ENCODE results near the gene ALKBH5.
A peak's percentile ranks its signal among the peaks of the same experiment; 100 is the strongest.
"Not testable (repeated sequence)": the region's sequence is repeated elsewhere in the genome, so short reads cannot be mapped to it uniquely, and the experiment has no call there.

Gene ALKBH5

DNA sequence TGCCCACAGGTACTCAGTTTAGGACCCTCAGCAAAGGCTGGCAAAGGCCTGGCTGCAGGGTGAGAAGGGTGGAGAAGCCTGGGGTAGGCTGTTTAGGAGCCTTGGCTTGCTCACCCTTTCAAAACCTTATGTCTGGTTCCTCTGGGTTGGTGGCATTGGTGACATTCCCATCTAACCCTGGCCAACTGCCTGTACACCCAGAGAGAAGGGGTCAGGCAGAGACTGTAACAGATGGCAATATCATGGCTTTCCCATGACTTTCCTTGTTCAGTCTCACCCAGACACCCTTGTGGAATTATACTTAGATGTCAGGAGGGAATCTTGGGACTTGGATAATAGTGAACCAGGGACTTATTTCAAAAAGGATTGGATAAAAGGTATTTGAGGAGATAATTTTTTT, 23.3 kb downstream of the ALKBH5 start:
- H2AFZ ChIP-seq, result no peak overlapping the region
- peaks cover 2% of the 10 kb centered on the region for H3K4me1 ChIP-seq
- H3K9me3 ChIP-seq (ENCODE audit: control insufficient read depth, low read length), result no peaks in the 10 kb centered on the region
- H3K4me3 ChIP-seq (ENCODE audit: low read depth, low read length), result no peak overlapping the region
- H3K9ac ChIP-seq, result no peak overlapping the region
- H3K27ac ChIP-seq, result no peak overlapping the region
- no peaks in the 10 kb centered on the region for H3K27me3 ChIP-seq (ENCODE audit: control insufficient read depth, insufficient read depth, low read length)
- no peak overlapping the region for H3K4me2 ChIP-seq (ENCODE audit: low read length)
- no peaks in the 10 kb centered on the region for H3K36me3 ChIP-seq (ENCODE audit: control insufficient read depth, insufficient read depth, low read length)
- TF ChIP-seq, protein P1, sequence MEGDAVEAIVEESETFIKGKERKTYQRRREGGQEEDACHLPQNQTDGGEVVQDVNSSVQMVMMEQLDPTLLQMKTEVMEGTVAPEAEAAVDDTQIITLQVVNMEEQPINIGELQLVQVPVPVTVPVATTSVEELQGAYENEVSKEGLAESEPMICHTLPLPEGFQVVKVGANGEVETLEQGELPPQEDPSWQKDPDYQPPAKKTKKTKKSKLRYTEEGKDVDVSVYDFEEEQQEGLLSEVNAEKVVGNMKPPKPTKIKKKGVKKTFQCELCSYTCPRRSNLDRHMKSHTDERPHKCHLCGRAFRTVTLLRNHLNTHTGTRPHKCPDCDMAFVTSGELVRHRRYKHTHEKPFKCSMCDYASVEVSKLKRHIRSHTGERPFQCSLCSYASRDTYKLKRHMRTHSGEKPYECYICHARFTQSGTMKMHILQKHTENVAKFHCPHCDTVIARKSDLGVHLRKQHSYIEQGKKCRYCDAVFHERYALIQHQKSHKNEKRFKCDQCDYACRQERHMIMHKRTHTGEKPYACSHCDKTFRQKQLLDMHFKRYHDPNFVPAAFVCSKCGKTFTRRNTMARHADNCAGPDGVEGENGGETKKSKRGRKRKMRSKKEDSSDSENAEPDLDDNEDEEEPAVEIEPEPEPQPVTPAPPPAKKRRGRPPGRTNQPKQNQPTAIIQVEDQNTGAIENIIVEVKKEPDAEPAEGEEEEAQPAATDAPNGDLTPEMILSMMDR (IDR thresholded peaks at IDR 0.05), result no peak
- H3K79me2 ChIP-seq, result peaks cover 18% of the 10 kb centered on the region

DNA sequence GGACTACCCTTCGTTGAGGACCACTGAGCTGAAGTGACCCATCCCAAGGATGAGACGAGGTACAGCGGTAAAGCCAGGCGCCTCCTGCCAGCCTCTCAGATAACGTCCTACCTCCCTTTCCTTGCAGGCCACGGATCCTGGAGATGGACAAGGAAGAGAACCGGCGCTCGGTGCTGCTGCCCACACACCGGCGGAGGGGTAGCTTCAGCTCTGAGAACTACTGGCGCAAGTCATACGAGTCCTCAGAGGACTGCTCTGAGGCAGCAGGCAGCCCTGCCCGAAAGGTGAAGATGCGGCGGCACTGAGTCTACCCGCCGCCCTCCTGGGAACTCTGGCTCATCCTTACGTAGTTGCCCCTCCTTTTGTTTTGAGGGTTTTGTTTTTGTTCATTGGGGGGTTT, 24.5 kb downstream of the ALKBH5 start:
- Histone ChIP-seq H3K79me2 (peaks cover 13% of the 10 kb centered on the region), H3K4me1 (no peaks in the 10 kb centered on the region), H3K36me3 (ENCODE audit: control insufficient read depth, insufficient read depth, low read length) (no peaks in the 10 kb centered on the region)

DNA sequence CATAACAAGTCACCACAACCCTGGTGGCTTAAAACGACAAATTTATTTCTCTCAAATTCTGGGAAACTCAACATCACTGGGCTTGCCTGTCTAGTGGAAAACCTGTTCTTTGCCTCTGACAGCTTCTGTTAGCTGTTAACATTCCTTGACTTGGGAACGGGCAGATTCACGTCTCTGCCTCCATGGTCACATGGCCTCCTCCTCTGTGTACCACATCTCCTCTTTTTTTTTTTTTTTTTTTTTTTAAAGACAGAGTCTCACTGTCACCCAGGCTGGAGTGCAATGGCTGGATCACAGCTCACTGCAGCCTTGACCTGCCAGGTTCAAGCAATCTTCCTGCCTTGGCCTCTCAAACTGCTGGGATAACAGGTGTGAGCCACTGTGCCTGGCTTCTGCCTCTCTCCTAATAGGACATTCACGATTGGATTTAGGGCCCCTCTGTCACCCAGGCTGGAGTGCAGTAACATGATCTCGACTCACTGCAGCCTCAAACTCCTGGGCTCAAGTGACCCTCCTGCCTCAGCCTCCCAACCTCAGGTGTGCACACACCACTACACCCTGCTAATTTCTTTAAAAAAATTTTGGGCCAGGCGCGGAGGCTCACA, 30.1 kb downstream of the ALKBH5 start:
- Histone ChIP-seq H2AFZ (no peak overlapping the region), H3K27me3 (ENCODE audit: control insufficient read depth, insufficient read depth, low read length) (no peaks in the 10 kb centered on the region), H3K27ac (no peak overlapping the region), H3K36me3 (ENCODE audit: control insufficient read depth, insufficient read depth, low read length) (no peaks in the 10 kb centered on the region), H3K79me2 (no peaks in the 10 kb centered on the region), H3K4me2 (ENCODE audit: low read length) (no peak overlapping the region), H3K4me1 (no peaks in the 10 kb centered on the region), H3K9ac (no peak overlapping the region), H3K9me3 (ENCODE audit: control insufficient read depth, low read length) (no peaks in the 10 kb centered on the region), H3K4me3 (ENCODE audit: low read depth, low read length) (no peak overlapping the region)
- TF ChIP-seq, protein P1 (IDR thresholded peaks at IDR 0.05), result no peak

More for the DNA sequence above, 24.5 kb downstream of the ALKBH5 start:
- Histone ChIP-seq H3K4me2 (ENCODE audit: low read length) (no peak overlapping the region), H2AFZ (no peak overlapping the region), H3K9ac (no peak overlapping the region), H3K9me3 (ENCODE audit: control insufficient read depth, low read length) (no peaks in the 10 kb centered on the region), H3K27me3 (ENCODE audit: control insufficient read depth, insufficient read depth, low read length) (no peaks in the 10 kb centered on the region), H3K4me3 (ENCODE audit: low read depth, low read length) (no peak overlapping the region), H3K27ac (no peak overlapping the region)
- TF ChIP-seq, protein P1 (IDR thresholded peaks at IDR 0.05), result no peak

DNA sequence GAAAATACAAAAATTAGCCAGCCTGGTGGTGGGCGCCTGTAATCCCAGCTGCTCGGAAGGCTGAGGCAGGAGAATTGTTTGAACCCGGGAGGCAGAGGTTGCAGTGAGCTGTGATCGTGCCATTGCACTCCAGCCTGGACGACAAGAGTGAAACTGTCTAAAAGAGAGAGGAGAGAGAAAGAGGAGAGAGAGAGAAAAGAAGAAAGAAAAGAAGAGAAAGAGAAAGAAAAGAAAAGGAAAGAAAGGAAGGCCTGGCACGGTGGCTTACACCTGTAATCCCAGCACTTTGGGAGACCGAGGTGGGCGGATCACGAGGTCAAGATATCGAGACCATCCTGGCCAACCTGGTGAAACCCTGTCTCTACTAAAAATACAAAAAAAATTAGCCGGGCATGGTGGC, 33.3 kb downstream of the ALKBH5 start:
- not testable (repeated sequence) for H2AFZ ChIP-seq; H3K9me3 ChIP-seq (ENCODE audit: control insufficient read depth, low read length); H3K27me3 ChIP-seq (ENCODE audit: control insufficient read depth, insufficient read depth, low read length); H3K4me2 ChIP-seq (ENCODE audit: low read length); H3K4me3 ChIP-seq (ENCODE audit: low read depth, low read length); H3K36me3 ChIP-seq (ENCODE audit: control insufficient read depth, insufficient read depth, low read length); H3K79me2 ChIP-seq; H3K9ac ChIP-seq; H3K4me1 ChIP-seq; H3K27ac ChIP-seq

DNA sequence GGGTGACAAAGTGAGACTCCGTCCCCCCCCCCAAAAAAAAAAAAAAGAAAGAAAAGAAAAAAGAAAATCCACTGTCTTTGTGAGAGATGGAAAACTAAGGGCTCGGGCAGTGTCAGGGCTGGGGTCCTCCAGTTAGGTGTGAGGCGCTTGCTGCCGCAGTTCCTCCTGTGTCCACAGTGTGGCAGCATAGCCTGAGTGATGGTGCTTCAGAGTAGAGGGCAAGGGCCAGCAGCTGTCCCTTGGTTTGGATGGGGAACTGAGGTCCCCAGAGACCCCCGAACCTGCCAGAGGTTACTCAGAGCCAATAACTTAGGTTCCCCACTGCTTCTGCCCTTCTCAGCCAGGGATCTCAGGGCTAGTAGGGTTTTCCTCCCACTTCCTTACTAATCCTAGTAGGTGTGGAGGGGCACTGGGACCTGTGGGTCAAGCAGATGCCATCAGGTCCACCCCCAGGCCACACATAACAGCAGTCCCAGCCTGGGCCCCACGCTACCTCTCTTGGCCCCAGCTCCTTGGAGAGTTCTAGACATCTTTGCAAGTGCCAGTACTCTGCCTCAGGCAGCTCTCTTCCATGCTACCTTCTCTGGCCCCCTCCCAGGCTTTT, 33.9 kb downstream of the ALKBH5 start:
- Histone ChIP-seq H3K79me2 (no peaks in the 10 kb centered on the region), H3K4me3 (ENCODE audit: low read depth, low read length) (no peak overlapping the region), H3K9me3 (ENCODE audit: control insufficient read depth, low read length) (no peaks in the 10 kb centered on the region), H2AFZ (no peak overlapping the region), H3K36me3 (ENCODE audit: control insufficient read depth, insufficient read depth, low read length) (no peaks in the 10 kb centered on the region), H3K27ac (no peak overlapping the region), H3K27me3 (ENCODE audit: control insufficient read depth, insufficient read depth, low read length) (no peaks in the 10 kb centered on the region), H3K9ac (no peak overlapping the region), H3K4me1 (no peaks in the 10 kb centered on the region), H3K4me2 (ENCODE audit: low read length) (no peak overlapping the region)
- TF ChIP-seq, protein P1 (IDR thresholded peaks at IDR 0.05), result peak; percentile 94
